H1 (cell line): ENCODE data around the gene CHDH. TPM values are rescaled to one million over a fixed set of nuclear protein-coding genes. Genes with fewer than 3 reads are reported as not detected.

Source experiments
- CTCF ChIA-PET: fragments of 300-600 bp; sonication (Branson Sonifier 250); formaldehyde crosslinking; loops from one replicate; lab custom pipeline; 2021; ENCODE audit not compliant: partially characterized antibody; lab: Charles Lee
- POLR2A ChIA-PET: fragments of 300-600 bp; sonication (Branson Sonifier 250); formaldehyde crosslinking; loops from one replicate; lab custom pipeline; 2021; ENCODE audit warnings: inconsistent platforms; ENCODE audit not compliant: partially characterized antibody; lab: Charles Lee
- DNase-seq, 2 experiments: peaks; one replicate each; pipeline versions ENCODE4 v3.0.0 to v3.0.0-alpha.2; 2010 to 2022; ENCODE audit warnings: low spot score in 2 of 2, low read depth in 1 of 2, mixed read lengths in 1 of 2
- FAIRE-seq: peaks from 2 replicates; lab custom pipeline; 2011; peaks lifted over from hg19 to GRCh38; lab: Jason Lieb, UNC
- H2AFZ ChIP-seq: 2 replicates; pipeline ENCODE4 v1.8.1; 2012; ENCODE audit warnings: low read length, inconsistent platforms
- H2AK5ac ChIP-seq: 2 replicates; pipeline ENCODE4 v1.6.1; 2013; ENCODE audit warnings: low read depth, low read length
- H2BK120ac ChIP-seq: replicated peaks from 2 replicates; pipeline ENCODE3; 2013; ENCODE audit warnings: low read depth, low read length, inconsistent platforms
- H2BK12ac ChIP-seq: 2 replicates; pipeline ENCODE4 v1.6.1; 2013; ENCODE audit warnings: low read depth, low read length
- H2BK15ac ChIP-seq: 2 replicates; pipeline ENCODE4 v1.6.1; 2013; ENCODE audit warnings: low read length
- H2BK20ac ChIP-seq: 2 replicates; pipeline ENCODE4 v1.6.1; 2013; ENCODE audit warnings: low read length
- H2BK5ac ChIP-seq: 2 replicates; pipeline ENCODE4 v1.6.1; 2013; ENCODE audit warnings: low read depth, low read length
- H3K14ac ChIP-seq: 2 replicates; pipeline ENCODE4 v1.6.1; 2013; ENCODE audit warnings: inconsistent platforms; ENCODE audit not compliant: insufficient read length
- H3K18ac ChIP-seq: 2 replicates; pipeline ENCODE4 v1.6.1; 2013; ENCODE audit warnings: low read length; ENCODE audit errors: extremely low read depth
- H3K23ac ChIP-seq: 2 replicates; pipeline ENCODE4 v1.6.1; 2013; ENCODE audit warnings: inconsistent platforms; ENCODE audit not compliant: insufficient read length
- H3K23me2 ChIP-seq: 2 replicates; pipeline ENCODE4 v1.6.1; 2013; ENCODE audit warnings: low read depth, low read length
- H3K27ac ChIP-seq: 2 replicates; pipeline ENCODE4 v1.6.1; 2011; ENCODE audit warnings: low read depth, low read length, inconsistent platforms
- H3K27me3 ChIP-seq, 4 experiments: replicated peaks in 1 of 4; 1 replicate in 1 of 4; 2 replicates in 3 of 4; pipeline versions ENCODE4 v1.6.1 to v1.8.1; 2011 to 2013; ENCODE audit warnings: low read length in 3 of 4, mild to moderate bottlenecking in 3 of 4, inconsistent platforms in 2 of 4, mixed read lengths in 2 of 4, moderate library complexity in 1 of 4; ENCODE audit not compliant: control insufficient read depth in 3 of 4, insufficient read depth in 3 of 4; ENCODE audit errors: extremely low read depth in 1 of 4
- H3K36me3 ChIP-seq, 4 experiments: 2 replicates each; pipeline versions ENCODE4 v1.6.1 to v1.8.1; 2011 to 2013; ENCODE audit warnings: mild to moderate bottlenecking in 4 of 4, low read length in 3 of 4, moderate library complexity in 2 of 4, control low read depth in 1 of 4, inconsistent platforms in 1 of 4; ENCODE audit not compliant: insufficient read depth in 4 of 4, control insufficient read depth in 2 of 4
- H3K4ac ChIP-seq: replicated peaks from 2 replicates; pipeline ENCODE3; 2013; ENCODE audit warnings: low read length, low read depth, mixed read lengths, inconsistent platforms; ENCODE audit not compliant: insufficient read length
- H3K4me1 ChIP-seq, 4 experiments: replicated peaks in 1 of 4; 1 replicate in 1 of 4; 2 replicates in 3 of 4; pipeline versions ENCODE4 v1.6.1 to v1.8.1; 2011 to 2013; ENCODE audit warnings: low read length in 3 of 4, inconsistent platforms in 2 of 4, mixed read lengths in 1 of 4; ENCODE audit not compliant: insufficient read depth in 4 of 4, control insufficient read depth in 3 of 4
- H3K4me2 ChIP-seq, 2 experiments: 2 replicates each; pipeline versions ENCODE4 v1.6.1 to v1.8.1; 2011 to 2013; ENCODE audit warnings: low read depth in 2 of 2, low read length in 2 of 2, control low read depth in 1 of 2, inconsistent platforms in 1 of 2, mild to moderate bottlenecking in 1 of 2; ENCODE audit not compliant: insufficient read depth in 1 of 2
- H3K4me3 ChIP-seq, 4 experiments: fragments of 200-600, 300-600 bp in 1 of 4; sonication (generic), shearing (Covaris generic), sonication (Bioruptor Twin) in 1 of 4; 2 replicates each; pipeline versions ENCODE4 v1.5.1 to v1.8.1; 2011 to 2016; ENCODE audit warnings: low read length in 4 of 4, low read depth in 3 of 4, control low read depth in 2 of 4, inconsistent platforms in 2 of 4, mild to moderate bottlenecking in 2 of 4, mixed read lengths in 1 of 4, moderate library complexity in 1 of 4; ENCODE audit not compliant: insufficient read depth in 2 of 4; ENCODE audit errors: extremely low read depth in 1 of 4
- H3K56ac ChIP-seq: replicated peaks from 2 replicates; pipeline ENCODE3; 2013; ENCODE audit warnings: low read depth, mild to moderate bottlenecking, mixed read lengths, low read length, inconsistent platforms; ENCODE audit not compliant: insufficient read length
- H3K79me1 ChIP-seq: 2 replicates; pipeline ENCODE4 v1.6.1; 2013; ENCODE audit warnings: low read depth, low read length, control low read depth
- H3K79me2 ChIP-seq, 2 experiments: 2 replicates each; pipeline versions ENCODE4 v1.6.1 to v1.8.1; 2012 to 2013; ENCODE audit warnings: low read length in 2 of 2, mild to moderate bottlenecking in 2 of 2, inconsistent platforms in 1 of 2; ENCODE audit not compliant: insufficient read depth in 2 of 2, control insufficient read depth in 1 of 2
- H3K9ac ChIP-seq, 4 experiments: replicated peaks in 1 of 4; 1 replicate in 1 of 4; 2 replicates in 3 of 4; pipeline versions ENCODE4 v1.6.1 to v1.8.1; 2011 to 2013; ENCODE audit warnings: low read depth in 3 of 4, low read length in 3 of 4, control low read depth in 2 of 4, mild to moderate bottlenecking in 2 of 4, moderate library complexity in 2 of 4, inconsistent platforms in 1 of 4; ENCODE audit errors: extremely low read depth in 1 of 4
- H3K9me3 ChIP-seq, 2 experiments: 2 replicates each; pipeline versions ENCODE4 v1.6.1 to v1.8.1; 2012 to 2013; ENCODE audit warnings: mild to moderate bottlenecking in 2 of 2, moderate library complexity in 2 of 2, control low read depth in 1 of 2, inconsistent platforms in 1 of 2, low read depth in 1 of 2, low read length in 1 of 2, mixed read lengths in 1 of 2; ENCODE audit not compliant: insufficient read depth in 2 of 2
- H4K20me1 ChIP-seq, 2 experiments: replicated peaks in 1 of 2; 2 replicates each; pipeline versions ENCODE3 to v1.8.1; 2011 to 2013; ENCODE audit warnings: inconsistent platforms in 2 of 2, low read length in 2 of 2, mild to moderate bottlenecking in 1 of 2; ENCODE audit not compliant: insufficient read depth in 2 of 2, control insufficient read depth in 1 of 2
- H4K5ac ChIP-seq: 2 replicates; pipeline ENCODE4 v1.6.1; 2013; ENCODE audit warnings: low read length, low read depth, mixed read lengths, inconsistent platforms; ENCODE audit not compliant: insufficient read length
- H4K8ac ChIP-seq: 2 replicates; pipeline ENCODE4 v1.8.0; 2013; ENCODE audit warnings: mild to moderate bottlenecking, moderate library complexity, low read length, inconsistent platforms; ENCODE audit not compliant: insufficient read depth; ENCODE audit errors: extremely low read depth
- H4K91ac ChIP-seq: replicated peaks from 2 replicates; pipeline ENCODE3; 2013; ENCODE audit warnings: low read length, mixed read lengths, inconsistent platforms; ENCODE audit not compliant: insufficient read length
- ASH2L ChIP-seq: fragments of 200-600, 300-600 bp; sonication (generic); IDR thresholded peaks from one replicate; pipeline ENCODE4 v1.7.1; 2017; ENCODE audit warnings: low read length
- ATF3 ChIP-seq: IDR thresholded peaks from 2 replicates; pipeline ENCODE4 v1.6.1; 2011; ENCODE audit warnings: low read depth, mild to moderate bottlenecking, low read length; ENCODE audit not compliant: insufficient read depth
- BRCA1 ChIP-seq: IDR thresholded peaks from 2 replicates; pipeline ENCODE4 v1.6.1; 2012; ENCODE audit warnings: low read depth, low read length, improper control_type of control experiment
- EZH2 ChIP-seq: fragments of 200-600 bp; sonication (generic); IDR thresholded peaks from 2 replicates; pipeline ENCODE4 v1.7.1; 2012; ENCODE audit warnings: low read depth, mild to moderate bottlenecking, moderate library complexity, low read length, inconsistent platforms; ENCODE audit not compliant: severe bottlenecking
- HDAC6 ChIP-seq: IDR thresholded peaks from one replicate; pipeline ENCODE4 v1.7.1; 2012; ENCODE audit warnings: low read depth, mild to moderate bottlenecking, inconsistent platforms, low read length, moderate library complexity
- KDM1A ChIP-seq: fragments of 200-600, 300-600 bp; sonication (generic); IDR thresholded peaks from 2 replicates; pipeline ENCODE4 v1.7.1; 2016; ENCODE audit warnings: mild to moderate bottlenecking, low read length, borderline replicate concordance
- KDM4A ChIP-seq: IDR thresholded peaks from one replicate; pipeline ENCODE4 v1.7.1; 2012; ENCODE audit warnings: low read depth, mild to moderate bottlenecking, moderate library complexity, low read length, inconsistent platforms; ENCODE audit not compliant: severe bottlenecking
- KDM5A ChIP-seq: fragments of 200-600 bp; IDR thresholded peaks from 2 replicates; pipeline ENCODE4 v1.7.1; 2012; ENCODE audit warnings: mild to moderate bottlenecking, low read length, inconsistent platforms, mixed read lengths
- SIN3A ChIP-seq, 2 experiments: IDR thresholded peaks in 1 of 2; conservative IDR thresholded peaks in 1 of 2; 2 replicates each; pipeline ENCODE4 v1.6.1; 2011 to 2012; ENCODE audit warnings: low read length in 2 of 2, improper control_type of control experiment in 1 of 2, low read depth in 1 of 2, mild to moderate bottlenecking in 1 of 2
- SP2 ChIP-seq: IDR thresholded peaks from 2 replicates; pipeline ENCODE4 v1.6.1; 2012; ENCODE audit warnings: mild to moderate bottlenecking, low read length, inconsistent platforms
- SP4 ChIP-seq: IDR thresholded peaks from 2 replicates; pipeline ENCODE4 v1.6.1; 2012; ENCODE audit warnings: low read length, inconsistent platforms
- TAF1 ChIP-seq: IDR thresholded peaks from 2 replicates; pipeline ENCODE4 v1.6.1; 2011; ENCODE audit warnings: mild to moderate bottlenecking, low read depth, low read length
- WGBS, 2 experiments: shearing (Covaris generic) in 1 of 2; methylation state at CpG; one replicate each; pipeline versions ENCODE4 v1.1.6 to v1.1.7; 2013 to 2015; ENCODE audit warnings: low lambda C conversion rate in 2 of 2, mixed read lengths in 2 of 2, inconsistent platforms in 1 of 2, low coverage in 1 of 2, missing lambda C conversion rate in 1 of 2; ENCODE audit not compliant: insufficient replicate concordance in 2 of 2, insufficient coverage in 1 of 2, insufficient read length in 1 of 2; ENCODE audit errors: extremely low coverage in 1 of 2, missing lambda C conversion rate in 1 of 2; 5-methylcytosine and 5-hydroxymethylcytosine counted together
- polyA plus RNA-seq, 7 experiments: library from polyadenylated mRNA; depleted of rRNA in 3 of 7; stranded (reverse) in 5 of 7; unstranded in 2 of 7; fragments of >200 nt in 5 of 7; fragments of 200-250 nt in 2 of 7; gene quantifications; 1 replicate in 5 of 7; 2 replicates in 1 of 7; 4 replicates in 1 of 7; pipeline versions ENCODE4 v1.2.1 to v1.2.3, GENCODE V29; 2011 to 2013; ENCODE audit warnings: missing spikeins in 2 of 7, mixed read lengths in 2 of 7
- total RNA-seq: library from RNA; stranded (reverse); fragmentation: NEBNext Ultra II Directional; extraction: Animal tissue kit (Norgen Biotek cat#: 25700); gene quantifications from 2 replicates; pipeline ENCODE4 v1.2.1, GENCODE V29; 2021

CHDH gene
- total and polyA plus RNA-seq, 2 of the 8 experiments (the other 6 are each of a cell fraction or from before 2014, with no cell fraction given), result 4.9 to 10.3 TPM

GRCh38 chr3:53820756-53821580 is 25.3 kb downstream of the CHDH start:
- no peak overlapping the region for H3K9ac ChIP-seq
- no peak overlapping the region for H3K4me3 ChIP-seq
- 82% methylated on average over 21 of the region's 21 CpGs; no CpG with 5 or more reads in 1 of the 2 experiments for WGBS, 2 experiments
- H2AFZ ChIP-seq, result no peak overlapping the region
- no peak overlapping the region for H2BK120ac ChIP-seq
- H3K14ac ChIP-seq, result no peak overlapping the region
- H3K56ac ChIP-seq, result no peak overlapping the region
- no peak overlapping the region for H4K8ac ChIP-seq
- no peaks in the 10 kb centered on the region for H3K27me3 ChIP-seq
- no peak overlapping the region for H3K4ac ChIP-seq
- ChIA-PET CTCF (interaction anchor here (1.0 to 1.8 kb wide), 3 partner anchors 10 to 110 kb away, joined by 3 to 6 read pairs (median 4); no protein-coding TSS in a partner anchor), POLR2A (no interaction called here)
- FAIRE-seq, result no peak
- no peaks in the 10 kb centered on the region for H3K9me3 ChIP-seq
- no peak overlapping the region for H2BK5ac ChIP-seq
- no peak overlapping the region for H2BK12ac ChIP-seq
- DNase-seq, result no peak
- H4K91ac ChIP-seq, result no peak overlapping the region
- no peak overlapping the region for H4K5ac ChIP-seq
- peaks cover 6 to 23% (median 15%) of the 10 kb centered on the region in 4 experiments; a peak in 7 of 8 replicates for H3K36me3 ChIP-seq
- no peaks in the 10 kb centered on the region for H3K23me2 ChIP-seq
- H2BK15ac ChIP-seq, result no peak overlapping the region
- H3K79me1 ChIP-seq, result no peaks in the 10 kb centered on the region
- no peak overlapping the region for H2BK20ac ChIP-seq
- H3K27ac ChIP-seq, result no peak overlapping the region
- H3K18ac ChIP-seq, result no peak overlapping the region
- H3K4me1 ChIP-seq, result peaks cover 0 to 3% (median 1%) of the 10 kb centered on the region in 4 experiments; a peak in 1 of 7 replicates
- no peak overlapping the region for H2AK5ac ChIP-seq
- no peak overlapping the region for H3K4me2 ChIP-seq
- H3K79me2 ChIP-seq, result no peaks in the 10 kb centered on the region
- peaks cover 3% of the 10 kb centered on the region in 2 experiments for H4K20me1 ChIP-seq
- no peak overlapping the region for H3K23ac ChIP-seq
- no peak for TF ChIP-seq KDM4A
- TF ChIP-seq SP4, result no peak
- TF ChIP-seq EZH2, result no peak
- TF ChIP-seq TAF1, result no peak
- no peak for TF ChIP-seq ASH2L
- TF ChIP-seq KDM5A, result no peak
- no peak for TF ChIP-seq KDM1A
- TF ChIP-seq ATF3, result no peak
- no peak for TF ChIP-seq HDAC6
- TF ChIP-seq BRCA1, result no peak
- TF ChIP-seq SP2, result no peak
- no peak for TF ChIP-seq SIN3A (conservative IDR thresholded peaks at IDR 0.05 in 1 of 2, IDR thresholded peaks at IDR 0.05 in 1 of 2; ENCODE audit: low read depth in 1 of 2, low read length in 2 of 2)
